HepG2 (cell line): ENCODE measurements around the gene S100A5. TPM values are rescaled to one million over a fixed set of nuclear protein-coding genes. Genes with fewer than 3 reads are reported as not detected.

Source experiments
- FOSL2 ChIP-seq: sonication (generic); formaldehyde crosslinking; IDR thresholded peaks from 2 replicates; pipeline ENCODE4 v1.4.0; 2020; ENCODE audit warnings: missing genetic modification reagents
- GATAD2A ChIP-seq: IDR thresholded peaks from 2 replicates; pipeline ENCODE4 v1.6.1; 2016
- MTA1 ChIP-seq: sonication (generic); formaldehyde crosslinking; IDR thresholded peaks from 2 replicates; pipeline ENCODE4 v1.4.0; 2020; ENCODE audit warnings: missing genetic modification reagents, mild to moderate bottlenecking, borderline replicate concordance
- NBN ChIP-seq: fragments of 450-650 bp; conservative IDR thresholded peaks from 2 replicates; pipeline ENCODE4 v1.6.1; 2017
- NCOA2 ChIP-seq: sonication (generic); formaldehyde crosslinking; IDR thresholded peaks from 2 replicates; pipeline ENCODE4 v1.8.0; 2022; ENCODE audit warnings: inconsistent platforms
- RAD21 ChIP-seq: fragments of 450-650 bp; formaldehyde crosslinking; IDR thresholded peaks from 2 replicates; pipeline ENCODE4 v1.5.0; 2020; ENCODE audit warnings: mild to moderate bottlenecking
- REXO4 ChIP-seq: sonication (generic); formaldehyde crosslinking; IDR thresholded peaks from 2 replicates; pipeline ENCODE4 v1.8.0; 2022; ENCODE audit warnings: missing genetic modification reagents, mild to moderate bottlenecking, borderline replicate concordance
- SALL1 ChIP-seq: sonication (generic); formaldehyde crosslinking; IDR thresholded peaks from 2 replicates; pipeline ENCODE4 v1.8.0; 2022; ENCODE audit warnings: mild to moderate bottlenecking, missing genetic modification reagents
- SP140L ChIP-seq: sonication (generic); formaldehyde crosslinking; IDR thresholded peaks from 2 replicates; pipeline ENCODE4 v1.4.0; 2020; ENCODE audit warnings: missing genetic modification reagents, borderline replicate concordance
- ZSCAN25 ChIP-seq: sonication (generic); formaldehyde crosslinking; IDR thresholded peaks from 2 replicates; pipeline ENCODE4 v1.8.0; 2022; ENCODE audit warnings: mild to moderate bottlenecking, missing genetic modification reagents
- polyA plus RNA-seq, 8 experiments: library from polyadenylated mRNA; depleted of rRNA in 3 of 8; stranded (reverse) in 7 of 8; unstranded in 1 of 8; fragments of >200 nt; fragmentation: Illumina TruSeq in 4 of 8; extraction: Trizol in 4 of 8; gene quantifications; 2 replicates each; pipeline versions ENCODE4 v1.2.1 to v1.2.3, GENCODE V29; 2011 to 2016; ENCODE audit warnings: low read depth in 4 of 8, missing spikeins in 1 of 8, mixed read lengths in 1 of 8; ENCODE audit not compliant: insufficient read depth in 1 of 8
- total RNA-seq, 5 experiments: library from RNA; depleted of rRNA; stranded (reverse); fragments of >200 nt; fragmentation: Illumina TruSeq; extraction: Trizol; gene quantifications; 2 replicates each; pipeline ENCODE4 v1.2.3, GENCODE V29; 2016; ENCODE audit warnings: low read depth in 1 of 5
- TF ChIP-seq, protein P1 (sequence below): IDR thresholded peaks from 2 replicates; pipeline ENCODE4 v1.4.0; 2020; ENCODE audit warnings: mild to moderate bottlenecking, missing genetic modification reagents
- TF ChIP-seq, protein P2 (sequence below): IDR thresholded peaks from 2 replicates; pipeline ENCODE4 v1.6.1; 2016; ENCODE audit warnings: low read depth, control low read depth
- TF ChIP-seq, protein P3 (sequence below): sonication (generic); formaldehyde crosslinking; IDR thresholded peaks from 2 replicates; pipeline ENCODE4 v1.4.0; 2020; ENCODE audit warnings: missing genetic modification reagents, borderline replicate concordance
- TF ChIP-seq, protein P4 (sequence below): sonication (generic); formaldehyde crosslinking; IDR thresholded peaks from 2 replicates; pipeline ENCODE4 v1.4.0; 2020; ENCODE audit warnings: missing genetic modification reagents
- TF ChIP-seq, protein P5 (sequence below): sonication (generic); formaldehyde crosslinking; IDR thresholded peaks from 2 replicates; pipeline ENCODE4 v1.4.0; 2020; ENCODE audit warnings: missing genetic modification reagents, low read depth, mild to moderate bottlenecking, borderline replicate concordance
- TF ChIP-seq, protein P6 (sequence below): sonication (generic); formaldehyde crosslinking; IDR thresholded peaks from 2 replicates; pipeline ENCODE4 v1.9.0; 2022; ENCODE audit warnings: missing genetic modification reagents, mild to moderate bottlenecking, borderline replicate concordance

Gene S100A5
- total and polyA plus RNA-seq, 2 of the 13 experiments (the other 11 are each of a cell fraction or from before 2014, with no cell fraction given) = not detected

DNA sequence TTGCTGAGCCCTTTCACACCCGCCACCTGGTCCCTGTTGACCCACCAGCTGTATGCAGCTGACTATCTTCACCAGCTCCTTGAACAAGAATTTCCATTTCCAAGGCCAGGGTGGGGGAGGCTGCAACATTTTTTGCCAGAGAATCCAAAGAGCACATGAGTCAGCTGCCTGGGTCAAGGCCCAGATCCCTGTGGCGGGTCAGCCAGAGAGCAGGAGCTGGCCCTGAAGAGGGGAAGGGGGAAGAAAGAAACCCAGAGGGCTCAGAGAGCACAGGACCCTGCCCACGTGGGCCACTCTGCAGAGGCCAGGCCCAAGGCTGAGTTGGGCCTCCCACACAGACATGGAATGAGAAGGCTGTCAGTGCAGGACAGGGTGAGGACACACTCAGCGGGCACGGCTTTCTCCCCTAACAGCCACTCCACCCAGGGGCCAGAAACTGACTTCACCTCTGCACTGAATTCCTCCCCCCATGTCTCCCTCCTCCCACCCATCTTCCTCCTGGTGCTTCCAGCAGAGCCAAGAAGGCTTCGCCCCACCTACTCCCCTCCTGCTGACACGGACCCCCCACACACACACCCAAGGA lies 33.8 kb downstream of the S100A5 start (continued):
- TF ChIP-seq, protein P1, sequence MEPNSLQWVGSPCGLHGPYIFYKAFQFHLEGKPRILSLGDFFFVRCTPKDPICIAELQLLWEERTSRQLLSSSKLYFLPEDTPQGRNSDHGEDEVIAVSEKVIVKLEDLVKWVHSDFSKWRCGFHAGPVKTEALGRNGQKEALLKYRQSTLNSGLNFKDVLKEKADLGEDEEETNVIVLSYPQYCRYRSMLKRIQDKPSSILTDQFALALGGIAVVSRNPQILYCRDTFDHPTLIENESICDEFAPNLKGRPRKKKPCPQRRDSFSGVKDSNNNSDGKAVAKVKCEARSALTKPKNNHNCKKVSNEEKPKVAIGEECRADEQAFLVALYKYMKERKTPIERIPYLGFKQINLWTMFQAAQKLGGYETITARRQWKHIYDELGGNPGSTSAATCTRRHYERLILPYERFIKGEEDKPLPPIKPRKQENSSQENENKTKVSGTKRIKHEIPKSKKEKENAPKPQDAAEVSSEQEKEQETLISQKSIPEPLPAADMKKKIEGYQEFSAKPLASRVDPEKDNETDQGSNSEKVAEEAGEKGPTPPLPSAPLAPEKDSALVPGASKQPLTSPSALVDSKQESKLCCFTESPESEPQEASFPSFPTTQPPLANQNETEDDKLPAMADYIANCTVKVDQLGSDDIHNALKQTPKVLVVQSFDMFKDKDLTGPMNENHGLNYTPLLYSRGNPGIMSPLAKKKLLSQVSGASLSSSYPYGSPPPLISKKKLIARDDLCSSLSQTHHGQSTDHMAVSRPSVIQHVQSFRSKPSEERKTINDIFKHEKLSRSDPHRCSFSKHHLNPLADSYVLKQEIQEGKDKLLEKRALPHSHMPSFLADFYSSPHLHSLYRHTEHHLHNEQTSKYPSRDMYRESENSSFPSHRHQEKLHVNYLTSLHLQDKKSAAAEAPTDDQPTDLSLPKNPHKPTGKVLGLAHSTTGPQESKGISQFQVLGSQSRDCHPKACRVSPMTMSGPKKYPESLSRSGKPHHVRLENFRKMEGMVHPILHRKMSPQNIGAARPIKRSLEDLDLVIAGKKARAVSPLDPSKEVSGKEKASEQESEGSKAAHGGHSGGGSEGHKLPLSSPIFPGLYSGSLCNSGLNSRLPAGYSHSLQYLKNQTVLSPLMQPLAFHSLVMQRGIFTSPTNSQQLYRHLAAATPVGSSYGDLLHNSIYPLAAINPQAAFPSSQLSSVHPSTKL (CRISPR knock-in tag) = peak; percentile 73
- TF ChIP-seq, protein P2, sequence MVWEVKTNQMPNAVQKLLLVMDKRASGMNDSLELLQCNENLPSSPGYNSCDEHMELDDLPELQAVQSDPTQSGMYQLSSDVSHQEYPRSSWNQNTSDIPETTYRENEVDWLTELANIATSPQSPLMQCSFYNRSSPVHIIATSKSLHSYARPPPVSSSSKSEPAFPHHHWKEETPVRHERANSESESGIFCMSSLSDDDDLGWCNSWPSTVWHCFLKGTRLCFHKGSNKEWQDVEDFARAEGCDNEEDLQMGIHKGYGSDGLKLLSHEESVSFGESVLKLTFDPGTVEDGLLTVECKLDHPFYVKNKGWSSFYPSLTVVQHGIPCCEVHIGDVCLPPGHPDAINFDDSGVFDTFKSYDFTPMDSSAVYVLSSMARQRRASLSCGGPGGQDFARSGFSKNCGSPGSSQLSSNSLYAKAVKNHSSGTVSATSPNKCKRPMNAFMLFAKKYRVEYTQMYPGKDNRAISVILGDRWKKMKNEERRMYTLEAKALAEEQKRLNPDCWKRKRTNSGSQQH (CRISPR knock-in tag) = no peak
- 0 out of 2 replicates have a peak, but pooled peaks have one; percentile 37 for TF ChIP-seq MTA1 (CRISPR knock-in tag)
- TF ChIP-seq GATAD2A (CRISPR knock-in tag) = peak; percentile 45; the same call in 1 of the 2 replicates
- no peak for TF ChIP-seq REXO4 (CRISPR knock-in tag)
- 0 out of 2 replicates have a peak, but pooled peaks have one; percentile 22 for TF ChIP-seq NCOA2 (CRISPR knock-in tag)
- TF ChIP-seq SP140L (CRISPR knock-in tag) = no peak
- no peak for TF ChIP-seq NBN
- TF ChIP-seq, protein P3, sequence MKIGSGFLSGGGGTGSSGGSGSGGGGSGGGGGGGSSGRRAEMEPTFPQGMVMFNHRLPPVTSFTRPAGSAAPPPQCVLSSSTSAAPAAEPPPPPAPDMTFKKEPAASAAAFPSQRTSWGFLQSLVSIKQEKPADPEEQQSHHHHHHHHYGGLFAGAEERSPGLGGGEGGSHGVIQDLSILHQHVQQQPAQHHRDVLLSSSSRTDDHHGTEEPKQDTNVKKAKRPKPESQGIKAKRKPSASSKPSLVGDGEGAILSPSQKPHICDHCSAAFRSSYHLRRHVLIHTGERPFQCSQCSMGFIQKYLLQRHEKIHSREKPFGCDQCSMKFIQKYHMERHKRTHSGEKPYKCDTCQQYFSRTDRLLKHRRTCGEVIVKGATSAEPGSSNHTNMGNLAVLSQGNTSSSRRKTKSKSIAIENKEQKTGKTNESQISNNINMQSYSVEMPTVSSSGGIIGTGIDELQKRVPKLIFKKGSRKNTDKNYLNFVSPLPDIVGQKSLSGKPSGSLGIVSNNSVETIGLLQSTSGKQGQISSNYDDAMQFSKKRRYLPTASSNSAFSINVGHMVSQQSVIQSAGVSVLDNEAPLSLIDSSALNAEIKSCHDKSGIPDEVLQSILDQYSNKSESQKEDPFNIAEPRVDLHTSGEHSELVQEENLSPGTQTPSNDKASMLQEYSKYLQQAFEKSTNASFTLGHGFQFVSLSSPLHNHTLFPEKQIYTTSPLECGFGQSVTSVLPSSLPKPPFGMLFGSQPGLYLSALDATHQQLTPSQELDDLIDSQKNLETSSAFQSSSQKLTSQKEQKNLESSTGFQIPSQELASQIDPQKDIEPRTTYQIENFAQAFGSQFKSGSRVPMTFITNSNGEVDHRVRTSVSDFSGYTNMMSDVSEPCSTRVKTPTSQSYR (CRISPR knock-in tag) = peak; percentile 80; the same call in 1 of the 2 replicates
- TF ChIP-seq RAD21 = no peak
- TF ChIP-seq, protein P4, sequence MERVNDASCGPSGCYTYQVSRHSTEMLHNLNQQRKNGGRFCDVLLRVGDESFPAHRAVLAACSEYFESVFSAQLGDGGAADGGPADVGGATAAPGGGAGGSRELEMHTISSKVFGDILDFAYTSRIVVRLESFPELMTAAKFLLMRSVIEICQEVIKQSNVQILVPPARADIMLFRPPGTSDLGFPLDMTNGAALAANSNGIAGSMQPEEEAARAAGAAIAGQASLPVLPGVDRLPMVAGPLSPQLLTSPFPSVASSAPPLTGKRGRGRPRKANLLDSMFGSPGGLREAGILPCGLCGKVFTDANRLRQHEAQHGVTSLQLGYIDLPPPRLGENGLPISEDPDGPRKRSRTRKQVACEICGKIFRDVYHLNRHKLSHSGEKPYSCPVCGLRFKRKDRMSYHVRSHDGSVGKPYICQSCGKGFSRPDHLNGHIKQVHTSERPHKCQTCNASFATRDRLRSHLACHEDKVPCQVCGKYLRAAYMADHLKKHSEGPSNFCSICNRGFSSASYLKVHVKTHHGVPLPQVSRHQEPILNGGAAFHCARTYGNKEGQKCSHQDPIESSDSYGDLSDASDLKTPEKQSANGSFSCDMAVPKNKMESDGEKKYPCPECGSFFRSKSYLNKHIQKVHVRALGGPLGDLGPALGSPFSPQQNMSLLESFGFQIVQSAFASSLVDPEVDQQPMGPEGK = peak; percentile 33; the same call in 1 of the 2 replicates
- peak; percentile 46; the same call in 1 of the 2 replicates for TF ChIP-seq ZSCAN25 (CRISPR knock-in tag)
- peak; percentile 92 for TF ChIP-seq FOSL2
- TF ChIP-seq, protein P5, sequence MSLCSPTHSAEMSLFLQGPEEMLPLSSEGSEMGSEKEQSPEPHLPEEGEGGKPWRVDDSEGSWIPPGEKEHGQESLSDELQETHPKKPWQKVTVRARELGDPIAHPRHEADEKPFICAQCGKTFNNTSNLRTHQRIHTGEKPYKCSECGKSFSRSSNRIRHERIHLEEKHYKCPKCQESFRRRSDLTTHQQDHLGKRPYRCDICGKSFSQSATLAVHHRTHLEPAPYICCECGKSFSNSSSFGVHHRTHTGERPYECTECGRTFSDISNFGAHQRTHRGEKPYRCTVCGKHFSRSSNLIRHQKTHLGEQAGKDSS = 0 out of 2 replicates have a peak, but pooled peaks have one; percentile 55
- TF ChIP-seq SALL1 (CRISPR knock-in tag) = 0 out of 2 replicates have a peak, but pooled peaks have one; percentile 57
- TF ChIP-seq, protein P6, sequence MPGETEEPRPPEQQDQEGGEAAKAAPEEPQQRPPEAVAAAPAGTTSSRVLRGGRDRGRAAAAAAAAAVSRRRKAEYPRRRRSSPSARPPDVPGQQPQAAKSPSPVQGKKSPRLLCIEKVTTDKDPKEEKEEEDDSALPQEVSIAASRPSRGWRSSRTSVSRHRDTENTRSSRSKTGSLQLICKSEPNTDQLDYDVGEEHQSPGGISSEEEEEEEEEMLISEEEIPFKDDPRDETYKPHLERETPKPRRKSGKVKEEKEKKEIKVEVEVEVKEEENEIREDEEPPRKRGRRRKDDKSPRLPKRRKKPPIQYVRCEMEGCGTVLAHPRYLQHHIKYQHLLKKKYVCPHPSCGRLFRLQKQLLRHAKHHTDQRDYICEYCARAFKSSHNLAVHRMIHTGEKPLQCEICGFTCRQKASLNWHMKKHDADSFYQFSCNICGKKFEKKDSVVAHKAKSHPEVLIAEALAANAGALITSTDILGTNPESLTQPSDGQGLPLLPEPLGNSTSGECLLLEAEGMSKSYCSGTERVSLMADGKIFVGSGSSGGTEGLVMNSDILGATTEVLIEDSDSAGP (CRISPR knock-in tag) = peak; percentile 15; the same call in 1 of the 2 replicates
